Frontal cortex (tissue), 4 donors: ENCODE results near the gene TMEM175. TPM values are rescaled to one million over a fixed set of nuclear protein-coding genes. Genes with fewer than 3 reads are reported as not detected.

Experiments
- DNase-seq, 2 donors: peaks; one replicate each; pipeline ENCODE4 v3.0.0; 2012; ENCODE audit warnings: low spot score in 2 of 2
- FAIRE-seq: peaks from 2 replicates; lab custom pipeline; 2012; peaks lifted over from hg19 to GRCh38; lab: Jason Lieb, UNC
- total RNA-seq: library from RNA; depleted of rRNA; stranded (reverse); fragments of >200 nt; gene quantifications from one replicate; pipeline ENCODE4 v1.2.3, GENCODE V29; 2014
- donor health status: control.
- donor health status: control.
- donor health status: control.

TMEM175 gene
- total RNA-seq, 1 donor from 2014 or later = 18.8 TPM

- no peak for FAIRE-seq
- no peak for DNase-seq
Observed at GRCh38 chr4:982814-983213, 50.6 kb downstream of the TMEM175 start.

- DNase-seq (no peak), FAIRE-seq (no peak)
Observed at GRCh38 chr4:984336-985054, 52.2 kb downstream of the TMEM175 start.

- DNase-seq (no peak), FAIRE-seq (no peak)
Observed at GRCh38 chr4:985123-985830, 53.0 kb downstream of the TMEM175 start.

- DNase-seq (no peak), FAIRE-seq (no peak)
Observed at GRCh38 chr4:986428-986878, 54.2 kb downstream of the TMEM175 start.

- FAIRE-seq (no peak), DNase-seq (peak; percentile 92 to 94)
Observed at GRCh38 chr4:986879-987623, 54.8 kb downstream of the TMEM175 start, which contains the start of gene IDUA. Gene IDUA, plus strand, starts transcription at chr4:987044. Its CDS starts 41 bp downstream, at chr4:987085.

- no peak for DNase-seq
- no peak for FAIRE-seq
Observed at GRCh38 chr4:987624-988513, 55.6 kb downstream of the TMEM175 start.

GRCh38 chr4:988726-989721, 56.8 kb downstream of the TMEM175 start:
- no peak for FAIRE-seq
- DNase-seq = no peak

- FAIRE-seq = no peak
- no peak for DNase-seq
Observed at GRCh38 chr4:989722-990471, 57.6 kb downstream of the TMEM175 start.

GRCh38 chr4:990746-991367, 58.6 kb downstream of the TMEM175 start:
- no peak for FAIRE-seq
- DNase-seq = no peak

GRCh38 chr4:991451-992296, 59.4 kb downstream of the TMEM175 start:
- DNase-seq = no peak
- no peak for FAIRE-seq

- DNase-seq (peak in 1 of 2 donors; percentile 55), FAIRE-seq (no peak)
Observed at GRCh38 chr4:992297-993110, 60.2 kb downstream of the TMEM175 start.

- no peak for FAIRE-seq
Observed at GRCh38 chr4:993111-994029, 61.1 kb downstream of the TMEM175 start, which contains the start of gene SLC26A1. Gene SLC26A1, minus strand, starts transcription at chr4:993404. Its CDS starts 1,701 bp downstream, at chr4:991703.

GRCh38 chr4:995311-996026, 63.2 kb downstream of the TMEM175 start:
- FAIRE-seq (no peak), DNase-seq (no peak)

More at GRCh38 chr4:993111-994029, 61.1 kb downstream of the TMEM175 start, which contains the start of gene SLC26A1:
- no peak for DNase-seq
